IMR-90 (cell line): ENCODE measurements around the gene TCN1. TPM values are rescaled to one million over a fixed set of nuclear protein-coding genes. Genes with fewer than 3 reads are reported as not detected.

Experiments
- ATAC-seq: fragments of 200-7000 bp; cut with Tn5 transposase; 2 replicates; pipeline ENCODE4 v1.9.1; 2020; ENCODE audit warnings: low read depth, mild to moderate bottlenecking, moderate library complexity
- BruUV-seq: library from RNA; stranded (reverse); fragments of 400-500 nt; replicated peaks from 2 replicates; lab custom pipeline; 2021; lab: Mats Ljungman, UMichigan
- CTCF ChIA-PET: fragments of 300-600 bp; formaldehyde crosslinking; extraction: SDS; loops from one replicate; lab custom pipeline; 2021; ENCODE audit warnings: antibody characterized with exemption; lab: Yijun Ruan, JAX
- POLR2A ChIA-PET: fragments of 300-600 bp; sonication (Branson Sonifier 250); formaldehyde crosslinking; loops from one replicate; lab custom pipeline; 2022; ENCODE audit warnings: antibody characterized with exemption; ENCODE audit not compliant: unreplicated experiment; lab: Charles Lee
- DNase-seq: peaks from one replicate; pipeline ENCODE4 v3.0.0; 2013
- H2AFZ ChIP-seq: replicated peaks from 2 replicates; pipeline ENCODE3; 2013; ENCODE audit warnings: low read length, mild to moderate bottlenecking; ENCODE audit not compliant: poor library complexity
- H2AK5ac ChIP-seq: 2 replicates; pipeline ENCODE4 v1.6.1; 2013; ENCODE audit warnings: low read depth, low read length, inconsistent platforms
- H2AK9ac ChIP-seq: replicated peaks from 2 replicates; pipeline ENCODE3; 2013; ENCODE audit warnings: mild to moderate bottlenecking, low read depth, low read length, moderate library complexity; ENCODE audit not compliant: poor library complexity
- H2BK120ac ChIP-seq: 2 replicates; pipeline ENCODE4 v1.6.1; 2013; ENCODE audit warnings: low read depth, low read length, inconsistent platforms
- H2BK15ac ChIP-seq: 3 replicates; pipeline ENCODE4 v1.6.1; 2013; ENCODE audit warnings: low read depth, low read length, inconsistent platforms
- H2BK20ac ChIP-seq: 2 replicates; pipeline ENCODE4 v1.6.1; 2013; ENCODE audit warnings: low read depth, mild to moderate bottlenecking, inconsistent platforms, low read length, moderate library complexity
- H2BK5ac ChIP-seq: 2 replicates; pipeline ENCODE4 v1.6.1; 2013; ENCODE audit warnings: mild to moderate bottlenecking, low read depth, low read length, inconsistent platforms; ENCODE audit not compliant: poor library complexity, severe bottlenecking
- H3K14ac ChIP-seq: replicated peaks from 2 replicates; pipeline ENCODE4 v1.6.1; 2013; ENCODE audit warnings: low read depth, low read length, inconsistent platforms
- H3K18ac ChIP-seq: 2 replicates; pipeline ENCODE4 v1.6.1; 2013; ENCODE audit warnings: low read depth, low read length, control low read depth
- H3K23ac ChIP-seq: 2 replicates; pipeline ENCODE4 v1.6.1; 2013; ENCODE audit warnings: low read depth, low read length, inconsistent platforms
- H3K27ac ChIP-seq: 2 replicates; pipeline ENCODE4 v1.5.1; 2013; ENCODE audit warnings: mild to moderate bottlenecking, control low read depth, low read length; ENCODE audit not compliant: insufficient read depth
- H3K27me3 ChIP-seq: 2 replicates; pipeline ENCODE4 v1.6.1; 2013; ENCODE audit warnings: low read length; ENCODE audit not compliant: control insufficient read depth, insufficient read depth
- H3K36me3 ChIP-seq: 2 replicates; pipeline ENCODE4 v1.6.1; 2013; ENCODE audit warnings: low read length, mixed read lengths; ENCODE audit not compliant: control insufficient read depth, insufficient read depth
- H3K4ac ChIP-seq: 2 replicates; pipeline ENCODE4 v1.6.1; 2013; ENCODE audit warnings: low read depth, low read length, inconsistent platforms
- H3K4me1 ChIP-seq: 2 replicates; pipeline ENCODE4 v1.6.1; 2013; ENCODE audit warnings: low read length, mixed read lengths; ENCODE audit not compliant: control insufficient read depth, insufficient read depth
- H3K4me2 ChIP-seq: 2 replicates; pipeline ENCODE4 v1.6.1; 2013; ENCODE audit warnings: low read depth, mild to moderate bottlenecking, control low read depth, low read length, moderate library complexity
- H3K4me3 ChIP-seq: 2 replicates; pipeline ENCODE4 v1.5.1; 2013; ENCODE audit warnings: low read depth, mild to moderate bottlenecking, control low read depth, low read length, moderate library complexity; ENCODE audit not compliant: insufficient read depth
- H3K56ac ChIP-seq: 2 replicates; pipeline ENCODE4 v1.6.1; 2013; ENCODE audit warnings: low read length, inconsistent platforms; ENCODE audit not compliant: insufficient read depth; ENCODE audit errors: extremely low read depth
- H3K79me1 ChIP-seq, 2 experiments: 2 replicates each; pipeline ENCODE4 v1.6.1; 2013; ENCODE audit warnings: low read length in 2 of 2, inconsistent platforms in 1 of 2, low read depth in 1 of 2
- H3K9ac ChIP-seq: 2 replicates; pipeline ENCODE4 v1.6.1; 2013; ENCODE audit warnings: low read depth, low read length, control low read depth
- H3K9me1 ChIP-seq: 2 replicates; pipeline ENCODE4 v1.6.1; 2013; ENCODE audit warnings: low read length, inconsistent platforms; ENCODE audit not compliant: insufficient read depth
- H3K9me3 ChIP-seq: 2 replicates; pipeline ENCODE4 v1.6.1; 2013; ENCODE audit warnings: low read length; ENCODE audit not compliant: control insufficient read depth, insufficient read depth
- H4K20me1 ChIP-seq: 2 replicates; pipeline ENCODE4 v1.6.1; 2013; ENCODE audit warnings: low read length, inconsistent platforms; ENCODE audit not compliant: insufficient read depth
- H4K5ac ChIP-seq: 2 replicates; pipeline ENCODE4 v1.6.1; 2013; ENCODE audit warnings: mild to moderate bottlenecking, low read depth, low read length, control low read depth
- H4K8ac ChIP-seq, 2 experiments: 2 replicates each; pipeline ENCODE4 v1.6.1; 2013; ENCODE audit warnings: low read depth in 2 of 2, low read length in 2 of 2, control low read depth in 1 of 2, inconsistent platforms in 1 of 2
- H4K91ac ChIP-seq: 2 replicates; pipeline ENCODE4 v1.6.1; 2013; ENCODE audit warnings: low read depth, low read length, inconsistent platforms; ENCODE audit not compliant: insufficient read depth
- BHLHE40 ChIP-seq: fragments of 150-350 bp; IDR thresholded peaks from 2 replicates; pipeline ENCODE4 v1.6.1; 2016; ENCODE audit warnings: mild to moderate bottlenecking, low read depth, low read length
- CEBPB ChIP-seq: IDR thresholded peaks from 2 replicates; pipeline ENCODE4 v1.6.1; 2012; ENCODE audit warnings: low read depth, low read length, improper control_type of control experiment
- CHD1 ChIP-seq: IDR thresholded peaks from 2 replicates; pipeline ENCODE4 v1.6.1; 2012; ENCODE audit warnings: low read depth, low read length, improper control_type of control experiment
- FOS ChIP-seq: fragments of 150-350 bp; IDR thresholded peaks from 2 replicates; pipeline ENCODE4 v1.6.1; 2016; ENCODE audit warnings: low read depth, low read length
- MAZ ChIP-seq: IDR thresholded peaks from 2 replicates; pipeline ENCODE4 v1.6.1; 2012; ENCODE audit warnings: low read depth, mild to moderate bottlenecking, low read length, improper control_type of control experiment, moderate library complexity, borderline replicate concordance
- MXI1 ChIP-seq: IDR thresholded peaks from 2 replicates; pipeline ENCODE4 v1.6.1; 2012; ENCODE audit warnings: low read depth, mild to moderate bottlenecking, low read length, moderate library complexity, borderline replicate concordance
- NFE2L2 ChIP-seq: fragments of 150-350 bp; IDR thresholded peaks from 2 replicates; pipeline ENCODE4 v1.6.1; 2016; ENCODE audit warnings: low read depth, mild to moderate bottlenecking, low read length
- POLR2A ChIP-seq: IDR thresholded peaks from 2 replicates; pipeline ENCODE4 v1.6.1; 2012; ENCODE audit warnings: mild to moderate bottlenecking, low read depth, low read length
- RAD21 ChIP-seq: IDR thresholded peaks from 2 replicates; pipeline ENCODE4 v1.6.1; 2012; ENCODE audit warnings: low read length, improper control_type of control experiment
- RCOR1 ChIP-seq: IDR thresholded peaks from 2 replicates; pipeline ENCODE4 v1.6.1; 2012; ENCODE audit warnings: mild to moderate bottlenecking, low read length, improper control_type of control experiment; ENCODE audit not compliant: insufficient replicate concordance
- SMC3 ChIP-seq: fragments of 150-350 bp; IDR thresholded peaks from 2 replicates; pipeline ENCODE4 v1.6.1; 2016; ENCODE audit warnings: low read depth, mild to moderate bottlenecking, antibody characterized with exemption, low read length, moderate library complexity
- USF2 ChIP-seq: fragments of 150-350 bp; IDR thresholded peaks from 2 replicates; pipeline ENCODE4 v1.6.1; 2017; ENCODE audit warnings: mild to moderate bottlenecking, antibody characterized with exemption, low read length, low read depth
- WGBS, 2 experiments: methylation state at CpG; one replicate each; pipeline versions ENCODE4 v1.1.5 to v1.1.7; 2013; ENCODE audit warnings: missing lambda C conversion rate in 2 of 2; ENCODE audit not compliant: insufficient read length in 1 of 2; ENCODE audit errors: extremely low coverage in 2 of 2; 5-methylcytosine and 5-hydroxymethylcytosine counted together
- dilution Hi-C: fragments of 300-500 bp; cut with HindIII; formaldehyde crosslinking; loops from one replicate; pipeline ENCODE4 v1.14.3; 2018; ENCODE audit warnings: low sequenced_read_pairs; ENCODE audit not compliant: unreplicated experiment
- in situ Hi-C: fragments of 300-500 bp; cut with MboI; formaldehyde crosslinking; loops from 3 replicates; pipeline ENCODE4 v1.14.3; 2019; ENCODE audit warnings: low sequenced_read_pairs, inconsistent platforms, mixed read lengths
- intact Hi-C: fragments of 100-400 bp; cut with micrococcal nuclease; formaldehyde crosslinking; loops from 2 replicates; pipeline ENCODE4 v1.10.0; 2022
- polyA plus RNA-seq, 3 experiments: library from polyadenylated mRNA; depleted of rRNA; stranded (reverse); fragments of >200 nt; gene quantifications; 2 replicates each; pipeline ENCODE4 v1.2.3, GENCODE V29; 2012; ENCODE audit warnings: low replicate concordance in 1 of 3
- total RNA-seq: library from RNA; depleted of rRNA; stranded (reverse); fragments of >200 nt; gene quantifications from 2 replicates; pipeline ENCODE4 v1.2.3, GENCODE V29; 2012
- TF ChIP-seq, protein P1 (sequence below): fragments of 150-350 bp; IDR thresholded peaks from 2 replicates; pipeline ENCODE4 v1.6.1; 2016; ENCODE audit warnings: low read depth, mild to moderate bottlenecking, low read length, moderate library complexity, borderline replicate concordance
- TF ChIP-seq, protein P2 (sequence below): conservative IDR thresholded peaks from 2 replicates; pipeline ENCODE4 v1.5.1; 2012; ENCODE audit warnings: mild to moderate bottlenecking, low read depth, low read length, improper control_type of control experiment

TCN1 gene
- total and polyA plus RNA-seq, 2 of the 4 experiments (the other 2 are of a cell fraction): not detected

GRCh38 chr11:59849129-59849528 is 17.2 kb downstream of the TCN1 start:
- Histone ChIP-seq H3K4ac (no peak overlapping the region), H2AK9ac (no peak overlapping the region), H3K36me3 (no peaks in the 10 kb centered on the region), H3K27me3 (no peaks in the 10 kb centered on the region; the same call in 1 of the 2 replicates), H2BK120ac (no peak overlapping the region), H3K9me1 (no peaks in the 10 kb centered on the region), H4K91ac (no peak overlapping the region), H3K9ac (no peak overlapping the region), H3K14ac (no peak overlapping the region), H3K4me1 (no peaks in the 10 kb centered on the region), H4K8ac (no peak overlapping the region), H4K20me1 (no peaks in the 10 kb centered on the region), H2BK20ac (no peak overlapping the region), H3K56ac (no peak overlapping the region), H3K18ac (no peak overlapping the region), H3K4me2 (no peak overlapping the region), H3K23ac (no peak overlapping the region), H2BK15ac (no peak overlapping the region), H4K5ac (no peak overlapping the region), H2AFZ (no peak overlapping the region), H2BK5ac (no peak overlapping the region), H3K4me3 (no peak overlapping the region), H3K9me3 (no peaks in the 10 kb centered on the region), H3K27ac (no peak overlapping the region), H3K79me1 (no peaks in the 10 kb centered on the region), H2AK5ac (no peak overlapping the region)
- CTCF ChIA-PET: no interaction called here
- in situ Hi-C loops: loop anchor here (25.0 kb wide), 1 partner anchor 338 kb away; the partner anchor contains the start of gene MS4A6A
- dilution Hi-C loops: no loop called here
- intact Hi-C loops: no loop called here
- POLR2A ChIA-PET: no interaction called here
- TF ChIP-seq, protein P1, sequence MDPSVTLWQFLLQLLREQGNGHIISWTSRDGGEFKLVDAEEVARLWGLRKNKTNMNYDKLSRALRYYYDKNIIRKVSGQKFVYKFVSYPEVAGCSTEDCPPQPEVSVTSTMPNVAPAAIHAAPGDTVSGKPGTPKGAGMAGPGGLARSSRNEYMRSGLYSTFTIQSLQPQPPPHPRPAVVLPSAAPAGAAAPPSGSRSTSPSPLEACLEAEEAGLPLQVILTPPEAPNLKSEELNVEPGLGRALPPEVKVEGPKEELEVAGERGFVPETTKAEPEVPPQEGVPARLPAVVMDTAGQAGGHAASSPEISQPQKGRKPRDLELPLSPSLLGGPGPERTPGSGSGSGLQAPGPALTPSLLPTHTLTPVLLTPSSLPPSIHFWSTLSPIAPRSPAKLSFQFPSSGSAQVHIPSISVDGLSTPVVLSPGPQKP: no peak
- TF ChIP-seq FOS (no peak), POLR2A (no peak), SMC3 (no peak), RCOR1 (no peak), USF2 (no peak), RAD21 (no peak), NFE2L2 (no peak), MXI1 (no peak), CEBPB (no peak), MAZ (no peak), BHLHE40 (no peak), CHD1 (no peak)
- TF ChIP-seq, protein P2, sequence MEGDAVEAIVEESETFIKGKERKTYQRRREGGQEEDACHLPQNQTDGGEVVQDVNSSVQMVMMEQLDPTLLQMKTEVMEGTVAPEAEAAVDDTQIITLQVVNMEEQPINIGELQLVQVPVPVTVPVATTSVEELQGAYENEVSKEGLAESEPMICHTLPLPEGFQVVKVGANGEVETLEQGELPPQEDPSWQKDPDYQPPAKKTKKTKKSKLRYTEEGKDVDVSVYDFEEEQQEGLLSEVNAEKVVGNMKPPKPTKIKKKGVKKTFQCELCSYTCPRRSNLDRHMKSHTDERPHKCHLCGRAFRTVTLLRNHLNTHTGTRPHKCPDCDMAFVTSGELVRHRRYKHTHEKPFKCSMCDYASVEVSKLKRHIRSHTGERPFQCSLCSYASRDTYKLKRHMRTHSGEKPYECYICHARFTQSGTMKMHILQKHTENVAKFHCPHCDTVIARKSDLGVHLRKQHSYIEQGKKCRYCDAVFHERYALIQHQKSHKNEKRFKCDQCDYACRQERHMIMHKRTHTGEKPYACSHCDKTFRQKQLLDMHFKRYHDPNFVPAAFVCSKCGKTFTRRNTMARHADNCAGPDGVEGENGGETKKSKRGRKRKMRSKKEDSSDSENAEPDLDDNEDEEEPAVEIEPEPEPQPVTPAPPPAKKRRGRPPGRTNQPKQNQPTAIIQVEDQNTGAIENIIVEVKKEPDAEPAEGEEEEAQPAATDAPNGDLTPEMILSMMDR: no peak
- DNase-seq: no peak
- BruUV-seq: no TSS peak
- no CpG with 5 or more reads among the region's 2 CpGs for WGBS, 2 experiments
- ATAC-seq: no peak
